ENCODE results near the gene KLRC1.
"Not testable (repeated sequence)": the region's sequence is repeated elsewhere in the genome, so short reads cannot be mapped to it uniquely, and the experiment has no call there.

The KLRC1 gene

GRCh38 chr12:10453156-10453555 lies at the start of gene KLRC1:
TSS of gene KLRC1 (minus strand) at chr12:10453377. CDS start at chr12:10451156, 2,221 bp downstream.
- no peak for DNase-seq (ENCODE audit: low read depth in 2 of 2, low spot score in 1 of 2)

GRCh38 chr12:10501030-10501429 lies 47.9 kb upstream of the KLRC1 start:
- no peak for DNase-seq (ENCODE audit: low read depth in 2 of 2, low spot score in 1 of 2)

GRCh38 chr12:10498042-10498441 lies 44.9 kb upstream of the KLRC1 start:
- DNase-seq (ENCODE audit: low read depth in 2 of 2, low spot score in 1 of 2) = no peak

- peak; percentile 15 to 53 for DNase-seq (ENCODE audit: low read depth in 2 of 2, low spot score in 1 of 2)
Measured at GRCh38 chr12:10497602-10498001, 44.4 kb upstream of the KLRC1 start.

- no peak for DNase-seq (ENCODE audit: low read depth in 2 of 2, low spot score in 1 of 2)
Measured at GRCh38 chr12:10491766-10492165, 38.6 kb upstream of the KLRC1 start.

GRCh38 chr12:10487328-10487727 lies 34.2 kb upstream of the KLRC1 start:
- DNase-seq (ENCODE audit: low read depth in 2 of 2, low spot score in 1 of 2) = not testable (repeated sequence)

GRCh38 chr12:10481901-10482300 lies 28.7 kb upstream of the KLRC1 start:
- not testable (repeated sequence) for DNase-seq (ENCODE audit: low read depth in 2 of 2, low spot score in 1 of 2)

- not testable (repeated sequence) for DNase-seq (ENCODE audit: low read depth in 2 of 2, low spot score in 1 of 2)
Measured at GRCh38 chr12:10472808-10473207, 19.6 kb upstream of the KLRC1 start.

GRCh38 chr12:10469701-10470100 lies 16.5 kb upstream of the KLRC1 start:
- no peak for DNase-seq (ENCODE audit: low read depth in 2 of 2, low spot score in 1 of 2)

GRCh38 chr12:10466311-10466710 lies 13.1 kb upstream of the KLRC1 start:
- DNase-seq (ENCODE audit: low read depth in 2 of 2, low spot score in 1 of 2) = no peak

- no peak for DNase-seq (ENCODE audit: low read depth in 2 of 2, low spot score in 1 of 2)
Measured at GRCh38 chr12:10457760-10458159, 4.6 kb upstream of the KLRC1 start.

- DNase-seq (ENCODE audit: low read depth in 2 of 2, low spot score in 1 of 2) = no peak
Measured at GRCh38 chr12:10456856-10457255, 3.7 kb upstream of the KLRC1 start.

- no peak for DNase-seq (ENCODE audit: low read depth in 2 of 2, low spot score in 1 of 2)
Measured at GRCh38 chr12:10455766-10456165, 2.6 kb upstream of the KLRC1 start.

- DNase-seq (ENCODE audit: low read depth in 2 of 2, low spot score in 1 of 2) = no peak
Measured at GRCh38 chr12:10454531-10454930, 1.4 kb upstream of the KLRC1 start.

- no peak for DNase-seq (ENCODE audit: low read depth in 2 of 2, low spot score in 1 of 2)
Measured at GRCh38 chr12:10448236-10448635, 4.9 kb downstream of the KLRC1 start.

- not testable (repeated sequence) for DNase-seq (ENCODE audit: low read depth in 2 of 2, low spot score in 1 of 2)
Measured at GRCh38 chr12:10446052-10446451, 7.1 kb downstream of the KLRC1 start.

GRCh38 chr12:10441144-10441543 lies 12.0 kb downstream of the KLRC1 start:
- not testable (repeated sequence) for DNase-seq (ENCODE audit: low read depth in 2 of 2, low spot score in 1 of 2)

- not testable (repeated sequence) for DNase-seq (ENCODE audit: low read depth in 2 of 2, low spot score in 1 of 2)
Measured at GRCh38 chr12:10439608-10440274, 13.4 kb downstream of the KLRC1 start.

- DNase-seq (ENCODE audit: low read depth in 2 of 2, low spot score in 1 of 2) = not testable (repeated sequence)
Measured at GRCh38 chr12:10437601-10438000, 15.6 kb downstream of the KLRC1 start.

GRCh38 chr12:10435816-10436215 lies 17.4 kb downstream of the KLRC1 start, which contains the start of gene KLRC2:
TSS of gene KLRC2 (minus strand) at chr12:10436010. CDS start at chr12:10435986, 24 bp downstream.
- not testable (repeated sequence) for DNase-seq (ENCODE audit: low read depth in 2 of 2, low spot score in 1 of 2)

- not testable (repeated sequence) for DNase-seq (ENCODE audit: low read depth in 2 of 2, low spot score in 1 of 2)
Measured at GRCh38 chr12:10430623-10431022, 22.6 kb downstream of the KLRC1 start.

GRCh38 chr12:10425938-10426337 lies 27.2 kb downstream of the KLRC1 start:
- DNase-seq (ENCODE audit: low read depth in 2 of 2, low spot score in 1 of 2) = not testable (repeated sequence)
